Melanocyte of skin (primary cell): ENCODE measurements around the gene HEYL. TPM values are rescaled to one million over a fixed set of nuclear protein-coding genes. Genes with fewer than 3 reads are reported as not detected.

Experiments
- total RNA-seq, 2 donors: library from RNA; depleted of rRNA; stranded (reverse); fragments of >200 nt; gene quantifications; 2 replicates each; pipeline ENCODE4 v1.2.3, GENCODE V29; 2012

Gene HEYL
- total RNA-seq: under 1 TPM in 1 of 2 donors, not detected in 1; 0.33 TPM

DNA sequence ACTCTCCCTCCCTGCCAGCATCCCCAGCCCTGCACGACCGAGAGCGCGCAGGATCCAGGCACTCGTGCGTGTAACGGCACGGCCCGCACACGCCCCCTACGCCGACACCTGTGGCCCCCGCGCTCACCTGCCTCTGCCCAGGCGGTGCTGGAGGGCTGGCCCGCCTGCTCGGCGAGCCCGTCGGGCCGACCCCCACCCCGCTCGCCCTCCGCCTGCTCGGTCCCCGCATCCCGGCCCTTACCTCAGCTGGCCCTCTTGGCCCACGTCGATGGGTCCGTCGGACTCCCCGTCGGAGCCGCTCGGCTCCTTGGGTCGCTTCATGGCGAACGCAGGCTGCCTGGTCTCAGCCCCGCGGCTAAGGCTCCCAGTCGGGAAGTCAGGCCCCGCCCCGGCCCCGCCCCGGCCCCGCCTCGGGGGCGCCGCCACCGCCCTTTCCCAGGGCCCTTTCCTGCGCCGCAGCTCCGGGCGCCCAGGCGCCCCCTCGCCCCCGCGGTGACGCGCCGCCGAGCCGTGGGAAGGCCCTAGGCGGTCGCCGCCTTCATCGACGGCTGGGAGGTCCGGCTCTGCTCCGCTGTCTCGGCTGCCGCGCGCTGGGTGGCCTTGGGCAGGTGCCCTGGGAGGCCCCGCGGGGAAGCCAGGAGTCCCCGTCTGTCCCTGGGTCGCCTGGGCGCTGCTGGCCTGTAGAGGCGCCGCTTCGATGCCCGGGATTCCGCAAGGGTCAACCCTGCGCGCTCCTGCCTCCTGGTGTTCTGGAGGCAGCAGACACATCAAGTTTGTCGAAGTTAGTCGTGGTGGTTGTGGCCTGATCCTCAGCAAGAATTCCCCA lies at the start of gene HEYL:
Gene HEYL (minus strand): TSS at position 339 of the 826 bp plus-strand sequence. CDS start 18 bp downstream, at position 321.

DNA sequence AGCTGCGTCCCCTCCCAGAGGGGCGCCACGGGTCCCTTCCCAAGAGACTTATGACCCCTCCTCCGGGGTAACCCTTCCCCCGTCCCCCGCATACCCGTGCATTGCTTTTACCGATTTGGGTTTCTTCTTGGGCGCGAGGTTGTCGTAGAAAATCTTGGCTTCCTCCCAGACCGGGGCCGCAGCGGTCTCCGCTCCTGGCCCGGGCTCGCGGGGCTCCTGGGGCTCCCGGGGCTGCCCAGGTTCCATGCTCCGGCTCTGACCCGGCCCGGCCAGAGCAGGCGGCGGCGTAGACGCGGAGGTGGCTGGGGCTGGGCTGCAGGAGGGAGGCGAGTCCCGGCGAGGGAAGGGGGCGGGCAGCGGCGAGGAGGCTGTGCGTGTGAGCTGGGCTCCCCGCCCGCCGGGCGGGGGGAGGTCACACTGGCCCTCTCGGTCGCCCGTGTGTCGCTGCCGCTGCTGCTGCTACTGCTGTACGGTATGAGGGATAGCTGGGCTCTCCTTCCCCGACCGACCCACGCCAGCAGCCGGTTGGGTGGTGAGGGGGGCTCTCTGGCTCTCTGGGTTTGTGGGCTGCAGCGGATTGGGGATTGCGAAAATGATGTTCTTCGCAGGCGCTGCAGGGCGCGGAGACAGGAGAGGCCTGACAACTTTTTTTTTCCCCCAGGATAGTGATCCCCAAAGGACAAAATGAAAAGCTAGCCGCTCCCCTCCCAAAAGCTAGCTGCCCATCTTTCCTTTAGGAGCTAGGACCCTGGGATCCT lies 32.5 kb upstream of the HEYL start, which contains the start of gene NT5C1A:
Gene NT5C1A (minus strand): TSS at position 315 of the 758 bp plus-strand sequence. CDS start 69 bp downstream, at position 246.

Other genes starting within 250 kb of the HEYL start
- not detected for gene BMP8A, start 148.0 kb downstream of the HEYL start, total RNA-seq
- gene PABPC4, start 62.9 kb downstream of the HEYL start, total RNA-seq: 100 to 1,000 TPM in 1 of 2 donors, 10 to 100 TPM in 1; 94.3 to 109 TPM
- not detected for gene NT5C1A, start 32.5 kb upstream of the HEYL start, total RNA-seq
- gene HPCAL4, start 51.8 kb upstream of the HEYL start, total RNA-seq: under 1 TPM; under 0.01 TPM
- gene PPIE, start 99.2 kb upstream of the HEYL start, total RNA-seq: 10 to 100 TPM; 30.3 to 36.0 TPM
- gene OXCT2, start 131.7 kb upstream of the HEYL start, total RNA-seq: under 1 TPM in 1 of 2 donors, not detected in 1; 0.69 TPM
- gene BMP8B, start 149.2 kb upstream of the HEYL start, total RNA-seq: 1 to 10 TPM in 1 of 2 donors, under 1 TPM in 1; 0.33 to 1.0 TPM
- gene TRIT1, start 243.9 kb upstream of the HEYL start, total RNA-seq: 10 to 100 TPM; 11.7 to 18.3 TPM